ENCODE data around the gene TRABD2B.

TRABD2B gene

GRCh38 chr1:47843781-47844557 is 153.2 kb downstream of the TRABD2B start:
- DNase-seq = no peak

GRCh38 chr1:47843059-47843458 is 154.1 kb downstream of the TRABD2B start:
- DNase-seq = no peak

- DNase-seq = no peak
Measured at GRCh38 chr1:47842228-47842919, 154.8 kb downstream of the TRABD2B start.

- no peak for DNase-seq
Measured at GRCh38 chr1:47841356-47841755, 155.8 kb downstream of the TRABD2B start.

GRCh38 chr1:47840393-47841190 is 156.6 kb downstream of the TRABD2B start:
- DNase-seq = no peak

GRCh38 chr1:47839433-47839760 is 157.8 kb downstream of the TRABD2B start:
- DNase-seq = no peak

GRCh38 chr1:47838562-47839432 is 158.4 kb downstream of the TRABD2B start:
- DNase-seq = no peak

- no peak for DNase-seq
Measured at GRCh38 chr1:47837866-47838561, 159.2 kb downstream of the TRABD2B start.

- DNase-seq = no peak
Measured at GRCh38 chr1:47837056-47837830, 159.9 kb downstream of the TRABD2B start.

GRCh38 chr1:47835409-47835808 is 161.8 kb downstream of the TRABD2B start:
- no peak for DNase-seq

- DNase-seq = no peak
Measured at GRCh38 chr1:47834326-47834725, 162.9 kb downstream of the TRABD2B start.

- DNase-seq = no peak
Measured at GRCh38 chr1:47830641-47831333, 166.4 kb downstream of the TRABD2B start.

GRCh38 chr1:47830021-47830420 is 167.2 kb downstream of the TRABD2B start:
- no peak for DNase-seq

- no peak for DNase-seq
Measured at GRCh38 chr1:47828978-47829377, 168.2 kb downstream of the TRABD2B start.

GRCh38 chr1:47827109-47827508 is 170.1 kb downstream of the TRABD2B start:
- no peak for DNase-seq

GRCh38 chr1:47824716-47825115 is 172.5 kb downstream of the TRABD2B start:
- DNase-seq = no peak

GRCh38 chr1:47824297-47824696 is 172.9 kb downstream of the TRABD2B start:
- DNase-seq = no peak

- DNase-seq = no peak
Measured at GRCh38 chr1:47823040-47823808, 174.0 kb downstream of the TRABD2B start.

- no peak for DNase-seq
Measured at GRCh38 chr1:47821760-47822159, 175.4 kb downstream of the TRABD2B start.

GRCh38 chr1:47819574-47819888 is 177.7 kb downstream of the TRABD2B start:
- no peak for DNase-seq
